ENCODE data around the gene FILIP1L. TPM values are rescaled to one million over a fixed set of nuclear protein-coding genes. Genes with fewer than 3 reads are reported as not detected.

FILIP1L gene
- polyA plus RNA-seq, 1 donor (not counting 4 experiments of a cell fraction or from before 2014, with no cell fraction given) = 14.7 TPM

DNA sequence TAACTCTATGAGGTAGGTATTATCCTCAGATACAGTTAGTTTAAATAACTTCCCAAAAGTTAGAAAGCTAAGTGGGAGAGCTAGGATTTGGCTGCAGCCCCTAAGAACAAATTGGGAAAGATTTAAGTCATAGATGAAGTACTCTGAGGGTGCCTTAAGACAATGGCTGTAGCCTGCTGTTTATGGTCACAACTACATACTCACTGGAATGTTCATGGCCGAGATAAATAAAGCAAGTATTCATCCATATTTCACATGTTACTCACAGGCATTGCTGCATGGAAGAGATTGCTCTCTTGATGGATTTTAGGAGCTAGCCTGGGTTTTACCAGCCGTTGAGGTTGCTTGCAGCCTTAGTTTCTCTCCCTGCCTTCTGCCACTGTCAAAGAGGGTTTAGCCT, 151.6 kb downstream of the FILIP1L start:
- no peaks in the 10 kb centered on the region for H3K9me3 ChIP-seq (ENCODE audit: control insufficient read depth, low read depth, low read length)
- no peak overlapping the region for H3K27ac ChIP-seq (ENCODE audit: control insufficient read depth, insufficient read depth, low read length)
- H3K79me2 ChIP-seq (ENCODE audit: control insufficient read depth, insufficient read depth, low read length) = no peaks in the 10 kb centered on the region
- H3K9ac ChIP-seq (ENCODE audit: control insufficient read depth, extremely low read depth, insufficient read depth, low read length) = no peak overlapping the region
- no peak overlapping the region for H3K4me3 ChIP-seq (ENCODE audit: control insufficient read depth in 2 of 3, extremely low read depth in 1 of 3, insufficient read depth in 2 of 3, low read depth in 1 of 3, low read length in 3 of 3)
- H2AFZ ChIP-seq (ENCODE audit: control insufficient read depth, low read length) = no peak overlapping the region
- DNase-seq (ENCODE audit: low read depth, low spot score) (no peak), FAIRE-seq (no peak)
- dilution Hi-C loops (cut with MboI; ENCODE audit: extremely low pct_ligation_motif_present, low sequenced_read_pairs) = no loop called here
- H3K4me1 ChIP-seq (ENCODE audit: control insufficient read depth, extremely low read depth, insufficient read depth, low read length) = peaks cover 8% of the 10 kb centered on the region
- no peaks in the 10 kb centered on the region for H3K9me1 ChIP-seq (ENCODE audit: control insufficient read depth, extremely low read depth, insufficient read depth, low read length)
- TF ChIP-seq CTCF (optimal IDR thresholded peaks at IDR 0.05 in 1 of 3, IDR thresholded peaks at IDR 0.05 in 1 of 3, conservative IDR thresholded peaks at IDR 0.05 in 1 of 3; ENCODE audit: extremely low read depth in 1 of 3, insufficient read depth in 2 of 3, low read length in 3 of 3) (no peak), EZH2 (IDR thresholded peaks at IDR 0.05; ENCODE audit: low read length) (no peak)
- no peaks in the 10 kb centered on the region for H3K36me3 ChIP-seq (ENCODE audit: control insufficient read depth in 2 of 2, extremely low read depth in 1 of 2, insufficient read depth in 2 of 2, low read length in 2 of 2)
- no peak overlapping the region for H3K4me2 ChIP-seq (ENCODE audit: control insufficient read depth, extremely low read depth, insufficient read depth, low read depth, low read length)
- H3K27me3 ChIP-seq (ENCODE audit: control insufficient read depth, extremely low read depth, insufficient read depth, low read length) = no peaks in the 10 kb centered on the region
- H4K20me1 ChIP-seq (ENCODE audit: control insufficient read depth, extremely low read depth, insufficient read depth, low read length) = no peaks in the 10 kb centered on the region

- Histone ChIP-seq H3K4me1 (ENCODE audit: control insufficient read depth, extremely low read depth, insufficient read depth, low read length) (peaks cover under 1% of the 10 kb centered on the region), H3K36me3 (ENCODE audit: control insufficient read depth in 2 of 2, extremely low read depth in 1 of 2, insufficient read depth in 2 of 2, low read length in 2 of 2) (no peaks in the 10 kb centered on the region), H3K79me2 (ENCODE audit: control insufficient read depth, insufficient read depth, low read length) (no peaks in the 10 kb centered on the region), H3K9me3 (ENCODE audit: control insufficient read depth, low read depth, low read length) (no peaks in the 10 kb centered on the region), H4K20me1 (ENCODE audit: control insufficient read depth, extremely low read depth, insufficient read depth, low read length) (no peaks in the 10 kb centered on the region), H3K27me3 (ENCODE audit: control insufficient read depth, extremely low read depth, insufficient read depth, low read length) (no peaks in the 10 kb centered on the region), H3K9me1 (ENCODE audit: control insufficient read depth, extremely low read depth, insufficient read depth, low read length) (no peaks in the 10 kb centered on the region), H3K27ac (ENCODE audit: control insufficient read depth, insufficient read depth, low read length) (no peak overlapping the region), H2AFZ (ENCODE audit: control insufficient read depth, low read length) (no peak overlapping the region), H3K4me2 (ENCODE audit: control insufficient read depth, extremely low read depth, insufficient read depth, low read depth, low read length) (no peak overlapping the region), H3K4me3 (ENCODE audit: control insufficient read depth in 2 of 3, extremely low read depth in 1 of 3, insufficient read depth in 2 of 3, low read depth in 1 of 3, low read length in 3 of 3) (no peak overlapping the region), H3K9ac (ENCODE audit: control insufficient read depth, extremely low read depth, insufficient read depth, low read length) (no peak overlapping the region)
- TF ChIP-seq EZH2 (IDR thresholded peaks at IDR 0.05; ENCODE audit: low read length) (no peak), CTCF (optimal IDR thresholded peaks at IDR 0.05 in 1 of 3, IDR thresholded peaks at IDR 0.05 in 1 of 3, conservative IDR thresholded peaks at IDR 0.05 in 1 of 3; ENCODE audit: extremely low read depth in 1 of 3, insufficient read depth in 2 of 3, low read length in 3 of 3) (no peak)
- no peak for DNase-seq (ENCODE audit: low read depth, low spot score)
- FAIRE-seq = no peak
- dilution Hi-C loops (cut with MboI; ENCODE audit: extremely low pct_ligation_motif_present, low sequenced_read_pairs) = no loop called here
Observed at GRCh38 chr3:99961756-99962515, 152.4 kb downstream of the FILIP1L start.

Measured in keratinocyte (primary cell).